Activated B cell treated with CpG ODN at 0.5 μM for 24 hours (primary cell): Measurements from ENCODE around the gene C1orf174. TPM values are rescaled to one million over a fixed set of nuclear protein-coding genes. Genes with fewer than 3 reads are reported as not detected.

Experiments
- ATAC-seq: fragments of 200-7000 bp; cut with Tn5 transposase; one replicate; pipeline ENCODE4 v1.10.0; 2021; ENCODE audit warnings: low read depth, mild to moderate bottlenecking, moderate library complexity
- CTCF ChIA-PET: fragments of 350-600 bp; sonication (Branson Sonifier 250); formaldehyde crosslinking; loops from one replicate; lab custom pipeline; 2021; ENCODE audit warnings: antibody characterized with exemption; lab: Charles Lee
- POLR2A ChIA-PET: fragments of 350-600 bp; sonication (Branson Sonifier 250); formaldehyde crosslinking; loops from one replicate; lab custom pipeline; 2021; ENCODE audit warnings: antibody characterized with exemption; lab: Charles Lee
- DNase-seq: peaks from one replicate; pipeline ENCODE4 v3.0.0; 2022
- H3K27ac Mint-ChIP-seq: one replicate; pipeline ENCODE4 v1.8.0; 2020; ENCODE audit warnings: mixed read lengths
- H3K27me3 Mint-ChIP-seq: one replicate; pipeline ENCODE4 v1.8.0; 2021; ENCODE audit warnings: mixed read lengths
- H3K36me3 Mint-ChIP-seq: one replicate; pipeline ENCODE4 v1.8.0; 2021; ENCODE audit warnings: low read depth, mixed read lengths
- H3K4me1 Mint-ChIP-seq: one replicate; pipeline ENCODE4 v1.8.0; 2021; ENCODE audit warnings: mixed read lengths
- H3K4me3 Mint-ChIP-seq: one replicate; pipeline ENCODE4 v1.8.0; 2020; ENCODE audit warnings: mild to moderate bottlenecking, mixed read lengths
- H3K9me3 Mint-ChIP-seq: one replicate; pipeline ENCODE4 v1.8.0; 2020; ENCODE audit warnings: mixed read lengths
- intact Hi-C: fragments of 100-400 bp; cut with micrococcal nuclease; formaldehyde crosslinking; loops from one replicate; pipeline ENCODE4 v1.15.1; 2024
- total RNA-seq: library from RNA; stranded (reverse); gene quantifications from 2 replicates; pipeline ENCODE4 v1.2.3, GENCODE V29; 2022
- TF ChIP-seq, protein P1 (sequence below): fragments of 200-600 bp; IDR thresholded peaks from one replicate; pipeline ENCODE4 v1.8.0; 2022; ENCODE audit warnings: antibody characterized with exemption, mild to moderate bottlenecking

The C1orf174 gene
- total RNA-seq, 1 donor from 2014 or later: 27.5 TPM

- no peak for DNase-seq
- TF ChIP-seq, protein P1, sequence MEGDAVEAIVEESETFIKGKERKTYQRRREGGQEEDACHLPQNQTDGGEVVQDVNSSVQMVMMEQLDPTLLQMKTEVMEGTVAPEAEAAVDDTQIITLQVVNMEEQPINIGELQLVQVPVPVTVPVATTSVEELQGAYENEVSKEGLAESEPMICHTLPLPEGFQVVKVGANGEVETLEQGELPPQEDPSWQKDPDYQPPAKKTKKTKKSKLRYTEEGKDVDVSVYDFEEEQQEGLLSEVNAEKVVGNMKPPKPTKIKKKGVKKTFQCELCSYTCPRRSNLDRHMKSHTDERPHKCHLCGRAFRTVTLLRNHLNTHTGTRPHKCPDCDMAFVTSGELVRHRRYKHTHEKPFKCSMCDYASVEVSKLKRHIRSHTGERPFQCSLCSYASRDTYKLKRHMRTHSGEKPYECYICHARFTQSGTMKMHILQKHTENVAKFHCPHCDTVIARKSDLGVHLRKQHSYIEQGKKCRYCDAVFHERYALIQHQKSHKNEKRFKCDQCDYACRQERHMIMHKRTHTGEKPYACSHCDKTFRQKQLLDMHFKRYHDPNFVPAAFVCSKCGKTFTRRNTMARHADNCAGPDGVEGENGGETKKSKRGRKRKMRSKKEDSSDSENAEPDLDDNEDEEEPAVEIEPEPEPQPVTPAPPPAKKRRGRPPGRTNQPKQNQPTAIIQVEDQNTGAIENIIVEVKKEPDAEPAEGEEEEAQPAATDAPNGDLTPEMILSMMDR: no peak
- CTCF ChIA-PET: no interaction called here
- Mint-ChIP-seq H3K36me3 (peaks cover 69% of the 10 kb centered on the region), H3K27me3 (no peaks in the 10 kb centered on the region), H3K9me3 (no peaks in the 10 kb centered on the region), H3K4me3 (no peak overlapping the region), H3K27ac (no peak overlapping the region), H3K4me1 (peaks cover 22% of the 10 kb centered on the region)
- ATAC-seq: no peak
- intact Hi-C loops: no loop called here
- POLR2A ChIA-PET: no interaction called here
Observed at GRCh38 chr1:3846541-3846940, 53.5 kb downstream of the C1orf174 start.

- CTCF ChIA-PET: interaction anchor here (1.5 kb wide), 1 partner anchor 14 kb away, joined by 3 read pairs; the partner anchor contains the start of genes CEP104 and DFFB
- H3K9me3 Mint-ChIP-seq: no peaks in the 10 kb centered on the region
- POLR2A ChIA-PET: no interaction called here
- peak overlapping the region; percentile 53 for H3K27ac Mint-ChIP-seq
- peaks cover 71% of the 10 kb centered on the region for H3K36me3 Mint-ChIP-seq
- no peaks in the 10 kb centered on the region for H3K27me3 Mint-ChIP-seq
- H3K4me3 Mint-ChIP-seq: peak overlapping the region; percentile 48
- TF ChIP-seq, protein P1: no peak
- H3K4me1 Mint-ChIP-seq: peaks cover 36% of the 10 kb centered on the region
- DNase-seq: no peak
- intact Hi-C loops: no loop called here
- ATAC-seq: no peak
Observed at GRCh38 chr1:3842912-3843311, 57.2 kb downstream of the C1orf174 start.

GRCh38 chr1:3841491-3841890 is 58.6 kb downstream of the C1orf174 start:
- H3K27ac Mint-ChIP-seq: peak overlapping the region; percentile 18
- peaks cover 36% of the 10 kb centered on the region for H3K4me1 Mint-ChIP-seq
- peaks cover 4% of the 10 kb centered on the region for H3K9me3 Mint-ChIP-seq
- intact Hi-C loops: no loop called here
- H3K36me3 Mint-ChIP-seq: peaks cover 71% of the 10 kb centered on the region
- H3K4me3 Mint-ChIP-seq: no peak overlapping the region
- CTCF ChIA-PET: no interaction called here
- TF ChIP-seq, protein P1: no peak
- ATAC-seq (no peak), DNase-seq (no peak)
- H3K27me3 Mint-ChIP-seq: no peaks in the 10 kb centered on the region
- POLR2A ChIA-PET: no interaction called here

Other genes with a start within 250 kb of the C1orf174 start
- gene TP73, start 247.8 kb downstream of the C1orf174 start, total RNA-seq: 2.1 and 2.6 TPM in 2 replicates
- gene CCDC27, start 147.8 kb downstream of the C1orf174 start, total RNA-seq: not detected in 2 replicates
- gene SMIM1, start 127.5 kb downstream of the C1orf174 start, total RNA-seq: 2.8 and 3.8 TPM in 2 replicates
- gene LRRC47, start 103.8 kb downstream of the C1orf174 start, total RNA-seq: 40.3 and 43.3 TPM in 2 replicates
- gene CEP104, start 43.1 kb downstream of the C1orf174 start, total RNA-seq: 38.0 and 45.1 TPM in 2 replicates
- gene DFFB, start 42.8 kb downstream of the C1orf174 start, total RNA-seq: 9.3 and 10.5 TPM in 2 replicates